Cardiac septum (tissue), 1 donor: ENCODE measurements around the gene SMAD6. TPM values are rescaled to one million over a fixed set of nuclear protein-coding genes. Genes with fewer than 3 reads are reported as not detected.

Source experiments
- DNase-seq: peaks from one replicate; pipeline ENCODE4 v3.0.0-alpha.2; 2020; ENCODE audit warnings: low spot score
- intact Hi-C: fragments of 100-400 bp; cut with DNase I; formaldehyde crosslinking; loops from one replicate; pipeline ENCODE4 v1.14.0; 2022
- total RNA-seq: library from RNA; stranded (reverse); fragmentation: NEBNext Ultra II Directional; extraction: Animal tissue kit (Norgen Biotek cat#: 25700); gene quantifications from one replicate; pipeline ENCODE4 v1.2.1, GENCODE V29; 2021
- donor health status: DM: no; HTN: no; CAD: no.

The SMAD6 gene
- total RNA-seq, 1 donor from 2014 or later: 50.2 TPM

GRCh38 chr15:66801266-66801665, 99.2 kb downstream of the SMAD6 start:
- intact Hi-C loops: no loop called here

GRCh38 chr15:66802025-66803001, 100.3 kb downstream of the SMAD6 start:
- DNase-seq: peak; percentile 74
- intact Hi-C loops: loop anchor here (2.0 kb wide), 1 partner anchor 40 kb away; no protein-coding TSS in a partner anchor

More at GRCh38 chr15:66801266-66801665, 99.2 kb downstream of the SMAD6 start:
- no peak for DNase-seq

GRCh38 chr15:66803182-66803729, 101.2 kb downstream of the SMAD6 start:
- peak; percentile 89 for DNase-seq
- intact Hi-C loops: loop anchor here (2.0 kb wide), 1 partner anchor 40 kb away; no protein-coding TSS in a partner anchor

GRCh38 chr15:66803749-66804148, 101.7 kb downstream of the SMAD6 start:
- intact Hi-C loops: loop anchor here (2.0 kb wide), 1 partner anchor 39 kb away; no protein-coding TSS in a partner anchor
- no peak for DNase-seq

- intact Hi-C loops: no loop called here
- DNase-seq: no peak
These were observed 103.3 kb downstream of the SMAD6 start for GRCh38 chr15:66805202-66805885.

- DNase-seq: no peak
- intact Hi-C loops: no loop called here
These were observed 106.3 kb downstream of the SMAD6 start for GRCh38 chr15:66808181-66808824.

- DNase-seq: no peak
- intact Hi-C loops: no loop called here
These were observed 107.6 kb downstream of the SMAD6 start for GRCh38 chr15:66809664-66810063.

- no peak for DNase-seq
- intact Hi-C loops: no loop called here
These were observed 113.3 kb downstream of the SMAD6 start for GRCh38 chr15:66815318-66815717.

GRCh38 chr15:66816201-66816600, 114.2 kb downstream of the SMAD6 start:
- DNase-seq: no peak
- intact Hi-C loops: no loop called here

GRCh38 chr15:66819084-66819483, 117.0 kb downstream of the SMAD6 start:
- intact Hi-C loops: no loop called here
- DNase-seq: no peak

- DNase-seq: peak; percentile 36
- intact Hi-C loops: no loop called here
These were observed 118.6 kb downstream of the SMAD6 start for GRCh38 chr15:66820481-66821176.

GRCh38 chr15:66821307-66821706, 119.3 kb downstream of the SMAD6 start:
- no peak for DNase-seq
- intact Hi-C loops: no loop called here

GRCh38 chr15:66822114-66822513, 120.1 kb downstream of the SMAD6 start:
- intact Hi-C loops: no loop called here
- no peak for DNase-seq

- intact Hi-C loops: no loop called here
- DNase-seq: no peak
These were observed 120.5 kb downstream of the SMAD6 start for GRCh38 chr15:66822576-66822975.

GRCh38 chr15:66823601-66824000, 121.6 kb downstream of the SMAD6 start:
- intact Hi-C loops: no loop called here
- peak; percentile 60 for DNase-seq

- DNase-seq: no peak
- intact Hi-C loops: no loop called here
These were observed 122.4 kb downstream of the SMAD6 start for GRCh38 chr15:66824424-66824823.

- DNase-seq: peak; percentile 50
- intact Hi-C loops: no loop called here
These were observed 123.1 kb downstream of the SMAD6 start for GRCh38 chr15:66825139-66825538.

- intact Hi-C loops: no loop called here
- peak; percentile 62 for DNase-seq
These were observed 123.7 kb downstream of the SMAD6 start for GRCh38 chr15:66825731-66826130.

- DNase-seq: peak; percentile 15
- intact Hi-C loops: no loop called here
These were observed 124.5 kb downstream of the SMAD6 start for GRCh38 chr15:66826507-66826906.
